HEK293T (cell line): ENCODE measurements around the gene CYGB.

Source experiments
- ARNT ChIP-seq: fragments of 450-650 bp; IDR thresholded peaks from 2 replicates; pipeline ENCODE4 v1.6.1; 2017; ENCODE audit warnings: mild to moderate bottlenecking
- BHLHE40 ChIP-seq: fragments of 450-650 bp; IDR thresholded peaks from 2 replicates; pipeline ENCODE4 v1.6.1; 2016; ENCODE audit warnings: mild to moderate bottlenecking, moderate library complexity, borderline replicate concordance
- ELF4 ChIP-seq: fragments of 450-650 bp; IDR thresholded peaks from 2 replicates; pipeline ENCODE4 v1.6.1; 2017; ENCODE audit warnings: antibody characterized with exemption
- FOXA1 ChIP-seq: fragments of 450-650 bp; IDR thresholded peaks from 2 replicates; pipeline ENCODE4 v1.6.1; 2016; ENCODE audit warnings: mild to moderate bottlenecking
- FOXM1 ChIP-seq: fragments of 450-650 bp; IDR thresholded peaks from 2 replicates; pipeline ENCODE4 v1.6.1; 2017; ENCODE audit warnings: mild to moderate bottlenecking, borderline replicate concordance
- HDGF ChIP-seq: fragments of 450-650 bp; IDR thresholded peaks from 2 replicates; pipeline ENCODE4 v1.6.1; 2017; ENCODE audit warnings: antibody characterized with exemption, borderline replicate concordance
- L3MBTL2 ChIP-seq: fragments of 450-650 bp; conservative IDR thresholded peaks from 2 replicates; pipeline ENCODE4 v1.6.1; 2016; ENCODE audit warnings: mild to moderate bottlenecking
- NFRKB ChIP-seq: fragments of 450-650 bp; IDR thresholded peaks from 2 replicates; pipeline ENCODE4 v1.6.1; 2016; ENCODE audit warnings: mild to moderate bottlenecking, moderate library complexity
- PKNOX1 ChIP-seq: fragments of 450-650 bp; IDR thresholded peaks from 2 replicates; pipeline ENCODE4 v1.6.1; 2016
- SP1 ChIP-seq: fragments of 450-650 bp; IDR thresholded peaks from 2 replicates; pipeline ENCODE4 v1.6.1; 2017
- SUZ12 ChIP-seq: fragments of 450-650 bp; IDR thresholded peaks from 2 replicates; pipeline ENCODE4 v1.6.1; 2016; ENCODE audit warnings: mild to moderate bottlenecking
- ZNF384 ChIP-seq: fragments of 450-650 bp; IDR thresholded peaks from 2 replicates; pipeline ENCODE4 v1.6.1; 2016

DNA sequence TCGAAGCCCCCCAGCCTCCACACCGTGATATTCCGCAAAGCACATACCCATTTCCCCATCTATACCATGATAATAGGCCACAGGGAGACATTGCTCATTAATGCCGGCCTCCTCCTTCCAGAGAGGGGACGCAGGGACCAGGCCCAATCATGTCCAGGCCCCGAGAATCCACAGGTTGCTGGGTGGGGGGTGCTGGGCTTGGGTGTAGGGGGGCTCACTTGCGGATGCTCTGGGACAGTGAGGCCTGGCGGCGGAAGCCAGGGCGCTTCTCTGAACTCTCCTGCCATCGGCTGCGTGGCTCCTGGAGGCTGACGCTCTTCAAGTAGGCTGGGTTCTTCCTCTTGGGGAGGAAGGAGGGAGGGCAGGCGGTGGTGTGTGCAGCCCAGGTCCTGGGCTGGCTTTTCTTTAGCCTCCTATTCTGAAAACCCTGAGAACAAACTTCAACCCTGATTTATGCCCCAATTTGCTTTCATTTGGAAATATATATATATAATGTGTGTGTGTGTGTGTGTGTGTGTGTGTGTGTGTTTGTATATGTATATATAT is 57.9 kb downstream of the CYGB start:
- no peak for TF ChIP-seq SP1
- no peak for TF ChIP-seq PKNOX1
- no peak for TF ChIP-seq ELF4
- TF ChIP-seq ARNT = no peak
- TF ChIP-seq HDGF = no peak
- no peak for TF ChIP-seq ZNF384
- no peak for TF ChIP-seq FOXM1
- no peak for TF ChIP-seq SUZ12
- TF ChIP-seq FOXA1 = no peak
- TF ChIP-seq NFRKB = no peak
- no peak for TF ChIP-seq L3MBTL2
- TF ChIP-seq BHLHE40 = no peak
